ELR (cell line): ENCODE measurements around the gene CAMK1G.

ENCODE experiments used
- DNase-seq: peaks from one replicate; pipeline ENCODE4 v3.0.0-alpha.2; 2015; ENCODE audit warnings: low read depth

Gene CAMK1G

GRCh38 chr1:209583408-209583807, at the start of gene CAMK1G:
Gene CAMK1G (plus strand): TSS chr1:209583714. CDS start chr1:209594984, 11,270 bp downstream.
- DNase-seq = peak; percentile 93

GRCh38 chr1:209534496-209535250, 48.8 kb upstream of the CAMK1G start:
- no peak for DNase-seq

- no peak for DNase-seq
Observed at GRCh38 chr1:209536843-209537242, 46.7 kb upstream of the CAMK1G start.

GRCh38 chr1:209537336-209538114, 46.0 kb upstream of the CAMK1G start:
- no peak for DNase-seq

GRCh38 chr1:209539576-209539975, 43.9 kb upstream of the CAMK1G start:
- DNase-seq = peak; percentile 14

- peak; percentile 82 for DNase-seq
Observed at GRCh38 chr1:209542585-209542984, 40.9 kb upstream of the CAMK1G start.

GRCh38 chr1:209544098-209544497, 39.4 kb upstream of the CAMK1G start:
- DNase-seq = no peak

GRCh38 chr1:209545423-209545822, 38.1 kb upstream of the CAMK1G start:
- DNase-seq = no peak

GRCh38 chr1:209546390-209547085, 37.0 kb upstream of the CAMK1G start:
- no peak for DNase-seq

- no peak for DNase-seq
Observed at GRCh38 chr1:209547626-209548025, 35.9 kb upstream of the CAMK1G start.

GRCh38 chr1:209549443-209550205, 33.9 kb upstream of the CAMK1G start:
- peak; percentile 40 for DNase-seq

- no peak for DNase-seq
Observed at GRCh38 chr1:209550519-209550918, 33.0 kb upstream of the CAMK1G start.

- DNase-seq = no peak
Observed at GRCh38 chr1:209552406-209553264, 30.9 kb upstream of the CAMK1G start.

- no peak for DNase-seq
Observed at GRCh38 chr1:209554761-209555611, 28.5 kb upstream of the CAMK1G start.

- no peak for DNase-seq
Observed at GRCh38 chr1:209556162-209556690, 27.3 kb upstream of the CAMK1G start.

- DNase-seq = no peak
Observed at GRCh38 chr1:209557221-209557620, 26.3 kb upstream of the CAMK1G start.

- no peak for DNase-seq
Observed at GRCh38 chr1:209560529-209560928, 23.0 kb upstream of the CAMK1G start.

GRCh38 chr1:209560952-209561351, 22.6 kb upstream of the CAMK1G start:
- no peak for DNase-seq

GRCh38 chr1:209561532-209561931, 22.0 kb upstream of the CAMK1G start:
- DNase-seq = no peak

- DNase-seq = no peak
Observed at GRCh38 chr1:209564849-209565248, 18.7 kb upstream of the CAMK1G start.
